CD4-positive, alpha-beta T cell treated with Interleukin-15 for 1 hour (primary cell): Measurements from ENCODE around the gene SLC24A1.
A peak's percentile ranks its signal among the peaks of the same experiment; 100 is the strongest.

Source experiments
- DNase-seq: peaks from one replicate; pipeline ENCODE4 v3.0.0-alpha.2; 2020

SLC24A1 gene

DNA sequence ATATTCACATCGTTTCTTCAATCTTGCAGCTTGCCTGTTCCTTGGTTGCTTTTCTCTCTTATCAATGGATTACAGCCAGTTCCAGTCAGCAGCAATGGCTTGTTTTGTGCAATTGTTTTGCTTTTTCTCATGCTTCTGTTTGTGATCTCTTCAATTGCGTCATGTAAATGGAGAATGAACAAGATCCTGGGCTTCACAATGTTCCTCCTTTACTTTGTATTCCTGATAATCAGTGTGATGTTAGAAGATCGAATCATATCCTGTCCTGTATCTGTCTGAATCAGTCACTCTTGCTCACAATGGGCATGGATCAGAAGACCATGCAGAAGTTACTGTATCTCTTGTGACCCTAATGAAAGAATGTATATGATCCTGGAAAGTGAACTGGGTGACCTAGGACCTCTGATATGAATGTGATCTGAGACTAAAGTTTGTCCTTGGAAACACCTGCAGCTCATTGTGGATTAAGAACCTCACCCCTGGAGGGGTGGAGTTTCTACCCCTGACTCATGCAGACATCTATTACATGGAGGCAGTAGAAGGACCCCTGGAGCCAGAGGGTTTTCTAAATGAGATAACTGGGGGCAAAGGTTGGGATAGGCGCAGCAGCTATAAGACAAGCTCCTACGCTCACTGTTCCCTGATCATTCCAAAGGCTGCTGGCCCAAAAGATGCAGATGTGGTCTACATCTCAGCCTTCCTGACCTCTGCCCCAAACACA, 32.2 kb downstream of the SLC24A1 start:
- DNase-seq = no peak

DNA sequence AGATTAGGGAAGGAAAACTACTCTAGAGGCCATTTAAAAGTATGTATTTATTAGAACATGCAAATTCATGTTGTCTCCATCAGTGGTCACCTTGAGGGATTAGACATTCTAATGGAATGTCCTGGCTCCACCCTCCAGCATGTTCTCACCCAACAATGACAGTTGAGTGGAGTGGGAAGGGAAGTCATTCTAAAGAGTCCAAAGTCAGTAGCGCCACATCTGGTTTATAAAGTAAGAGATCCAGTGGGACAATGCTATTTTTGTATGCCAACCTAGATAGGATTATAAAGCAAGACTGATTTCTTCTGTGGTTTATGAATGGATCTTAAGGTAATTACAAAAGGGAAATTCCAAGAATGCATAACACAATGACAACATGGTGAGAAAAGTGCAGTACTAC, 33.3 kb downstream of the SLC24A1 start:
- DNase-seq = no peak

DNA sequence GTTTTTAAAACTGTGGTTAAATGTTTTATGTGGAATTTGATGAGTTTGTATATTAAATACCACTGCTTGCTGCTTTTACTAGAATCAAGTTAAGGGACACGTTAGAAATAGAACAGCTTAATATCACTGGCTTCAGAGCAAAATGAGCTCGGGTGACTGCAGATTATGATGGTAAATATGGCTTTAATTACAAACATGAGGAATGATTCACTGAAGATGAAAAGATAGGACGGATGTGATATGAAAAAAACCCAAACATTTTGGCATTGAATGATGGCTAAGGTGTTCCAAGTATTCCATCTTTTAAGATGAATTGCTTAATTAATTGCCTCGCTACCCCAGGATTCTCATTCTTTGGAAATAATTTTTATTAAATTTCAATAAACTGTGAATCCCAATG, 33.7 kb downstream of the SLC24A1 start:
- DNase-seq = no peak

DNA sequence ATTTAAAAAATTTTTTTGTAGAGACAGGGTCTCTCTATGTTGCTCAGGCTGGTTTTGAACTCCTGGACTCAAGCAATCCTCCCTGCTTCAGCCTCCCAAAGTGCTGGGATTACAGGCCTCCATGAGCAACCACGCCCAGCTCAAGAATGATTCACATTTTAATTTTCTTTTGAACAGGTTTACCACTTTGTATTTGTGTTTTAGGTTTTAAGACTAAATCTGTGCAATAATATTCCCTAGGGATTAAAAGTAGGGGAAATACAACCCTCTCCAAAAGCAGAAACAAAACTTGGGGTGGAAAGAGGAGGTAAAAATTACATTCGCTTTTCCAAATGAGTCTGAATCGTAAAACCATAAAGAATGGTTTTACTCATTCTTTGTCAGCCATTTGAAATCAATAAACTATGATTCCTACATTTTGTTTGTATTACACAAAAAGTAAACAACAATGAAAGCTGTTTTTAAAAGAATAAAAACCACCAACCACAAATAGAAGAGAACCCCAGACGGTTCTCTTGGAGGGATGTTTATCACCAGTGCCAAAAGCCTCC, 37.8 kb downstream of the SLC24A1 start:
- DNase-seq = no peak

DNA sequence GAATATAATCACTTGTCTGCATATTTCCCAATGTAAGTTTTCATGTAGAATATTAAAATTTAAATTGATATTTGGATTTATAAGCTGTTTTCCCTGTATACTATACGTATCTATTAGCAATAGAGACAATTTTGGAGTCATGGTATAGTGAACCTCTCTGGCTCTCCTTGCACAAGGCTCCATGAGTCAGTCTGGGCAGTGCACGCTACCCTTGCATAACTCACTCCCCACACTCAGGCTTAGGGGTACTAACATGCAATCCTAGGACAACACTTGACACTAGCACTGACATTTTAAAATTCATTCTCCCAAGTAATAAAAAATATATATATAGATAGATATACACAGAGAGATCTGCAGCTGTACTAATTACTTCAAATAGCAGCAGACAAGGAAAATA, 39.2 kb downstream of the SLC24A1 start:
- DNase-seq = no peak

DNA sequence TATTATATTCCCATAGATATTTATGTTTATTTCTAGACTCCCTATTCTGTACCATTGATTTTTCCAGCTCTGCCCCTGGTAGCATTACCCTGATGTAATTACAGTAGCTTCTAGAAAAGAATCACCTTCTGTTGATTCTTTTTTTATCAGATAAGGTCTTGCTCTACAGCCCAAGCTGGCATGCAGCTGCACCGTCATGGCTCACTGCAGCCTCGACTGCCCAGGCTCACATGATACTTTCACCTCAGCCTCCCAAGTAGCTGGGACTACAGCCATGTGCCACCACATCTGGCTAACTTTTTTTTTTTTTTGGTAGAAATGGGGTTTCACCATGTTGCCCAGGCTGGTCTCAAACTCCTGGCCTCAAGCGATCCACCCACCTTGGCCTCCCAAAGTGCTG, 41.8 kb downstream of the SLC24A1 start:
- DNase-seq = peak; percentile 27

DNA sequence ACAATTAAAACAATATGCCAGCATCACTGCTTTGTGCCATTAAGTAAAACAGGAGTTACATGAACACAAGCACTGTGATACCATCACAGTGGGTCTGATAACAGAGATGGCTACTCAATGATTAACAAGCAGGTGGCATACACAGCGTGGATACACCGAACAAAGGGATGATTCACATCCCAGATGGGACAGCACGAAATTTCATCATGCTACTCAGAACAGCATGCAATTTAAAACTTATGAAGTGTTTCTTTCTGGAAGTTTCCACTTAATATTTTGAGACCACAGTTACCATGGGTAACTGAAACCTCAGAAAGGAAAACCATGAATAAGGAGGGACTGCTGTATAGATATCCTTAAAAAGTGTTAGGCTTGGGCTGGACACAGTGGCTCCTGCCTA, 44.5 kb downstream of the SLC24A1 start:
- DNase-seq = no peak

DNA sequence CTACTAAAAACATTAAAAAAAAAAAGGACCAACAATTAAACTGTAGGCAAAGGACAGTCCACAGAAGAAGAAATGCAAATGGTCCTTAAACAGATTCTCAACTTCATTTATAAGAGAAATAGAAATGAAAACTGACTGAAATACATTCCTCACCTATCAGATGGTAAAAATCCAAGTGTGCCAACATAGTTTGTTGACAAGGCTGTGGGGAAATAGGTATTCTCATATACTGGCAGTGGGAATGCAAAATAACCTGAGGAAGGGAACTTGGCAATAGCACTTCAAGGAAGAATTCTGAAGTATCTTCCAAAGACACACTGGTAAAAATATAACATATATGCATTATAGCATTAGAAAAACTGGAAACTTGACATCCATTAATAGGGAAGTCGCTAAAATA, 53.8 kb downstream of the SLC24A1 start:
- no peak for DNase-seq

DNA sequence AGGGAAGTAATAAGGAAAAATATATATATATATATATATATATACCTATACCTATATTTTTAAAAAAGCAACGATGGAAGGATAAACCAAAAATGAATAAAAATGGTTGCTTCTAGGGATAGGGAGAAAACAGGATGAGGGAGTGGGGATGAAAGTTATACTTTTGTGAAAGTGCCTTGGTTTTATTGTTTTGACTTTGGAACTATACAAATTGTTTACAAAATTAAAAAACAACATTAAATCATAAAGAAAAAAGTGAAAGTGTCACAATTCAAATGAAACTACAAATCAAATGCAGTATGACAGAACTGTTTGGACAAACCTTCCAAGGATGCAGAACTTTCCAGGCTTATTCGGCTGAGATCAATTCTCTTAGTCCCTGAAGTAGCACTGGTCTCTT, 54.4 kb downstream of the SLC24A1 start:
- DNase-seq = no peak

DNA sequence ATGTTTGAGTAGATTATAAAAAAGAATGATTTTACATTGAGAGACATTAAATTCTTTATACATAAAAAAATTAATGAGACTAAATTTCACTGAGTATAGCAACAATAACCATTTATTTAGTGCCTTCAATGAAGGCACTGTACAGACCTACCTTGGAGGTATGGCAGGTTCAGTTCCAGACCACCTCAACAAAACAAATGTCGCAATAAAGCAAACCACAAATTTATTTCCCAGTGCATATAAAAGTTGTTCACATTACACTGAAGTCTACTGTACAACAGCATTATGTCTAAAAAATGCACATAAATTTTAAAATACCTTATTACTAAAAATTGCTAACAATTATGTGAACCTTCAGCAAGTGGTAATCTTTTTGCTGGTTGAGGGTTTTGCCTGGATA, 58.8 kb downstream of the SLC24A1 start:
- no peak for DNase-seq

DNA sequence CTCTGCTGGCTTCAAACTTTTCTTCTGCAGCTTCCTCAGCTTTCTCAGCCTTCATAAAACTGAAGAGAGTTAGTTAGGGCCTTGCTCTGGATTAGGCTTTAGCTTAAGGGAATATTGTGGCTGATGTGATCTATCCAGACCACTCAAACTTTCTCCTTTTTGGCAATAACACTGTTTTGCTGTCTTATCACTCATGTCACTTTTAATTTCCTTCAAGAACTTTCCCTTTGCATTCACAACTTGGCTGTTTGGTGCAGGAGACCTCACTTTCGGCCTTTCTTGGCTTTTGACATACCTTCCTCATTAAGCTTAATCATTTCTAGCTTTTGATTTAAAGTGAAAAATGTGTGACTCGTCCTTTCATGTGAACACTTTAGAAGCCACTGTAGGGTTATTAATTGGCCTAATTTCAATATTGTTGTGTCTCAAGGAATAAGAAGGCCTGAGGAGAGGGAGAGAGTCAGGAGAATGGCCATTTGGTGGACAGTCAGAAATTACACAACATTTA, 60.7 kb downstream of the SLC24A1 start:
- no peak for DNase-seq

DNA sequence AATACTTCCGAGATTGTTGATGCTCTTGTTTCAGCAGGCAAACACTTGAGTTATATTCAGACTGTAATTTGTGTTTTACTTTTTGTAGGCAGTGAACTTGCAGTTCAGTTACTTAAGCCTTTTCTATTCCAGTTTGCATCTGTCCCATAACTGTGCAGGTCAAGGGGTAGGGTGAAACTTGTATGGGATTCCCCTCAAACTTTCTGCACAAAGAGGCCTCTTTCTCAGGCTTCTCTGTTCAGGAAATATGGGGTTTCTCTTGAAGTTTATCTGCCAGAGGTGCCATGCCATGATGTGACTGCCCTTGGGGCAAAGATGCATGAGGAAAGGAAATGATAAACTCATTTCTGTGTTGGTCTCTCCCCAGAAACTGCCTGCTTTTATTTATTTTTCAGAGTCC, 66.7 kb downstream of the SLC24A1 start:
- DNase-seq = no peak

DNA sequence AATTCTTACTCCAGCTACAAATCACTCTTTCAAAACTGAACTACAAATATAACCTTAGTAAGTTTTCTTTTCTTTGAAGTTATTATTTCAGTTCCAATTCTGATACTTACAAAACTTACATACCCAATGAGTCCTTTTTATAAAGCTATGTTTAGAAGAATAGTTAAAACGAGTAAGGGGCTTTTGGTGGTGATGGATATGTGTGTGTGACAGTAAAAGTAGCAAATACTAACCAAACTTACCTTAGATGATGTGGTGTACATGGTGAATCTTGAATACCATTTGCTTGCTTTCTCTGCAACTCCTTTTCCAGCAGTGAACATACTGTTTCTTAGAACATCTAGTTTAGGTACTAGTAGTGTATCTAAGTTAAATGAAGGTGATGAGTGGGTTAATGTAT, 68.4 kb downstream of the SLC24A1 start:
- no peak for DNase-seq

DNA sequence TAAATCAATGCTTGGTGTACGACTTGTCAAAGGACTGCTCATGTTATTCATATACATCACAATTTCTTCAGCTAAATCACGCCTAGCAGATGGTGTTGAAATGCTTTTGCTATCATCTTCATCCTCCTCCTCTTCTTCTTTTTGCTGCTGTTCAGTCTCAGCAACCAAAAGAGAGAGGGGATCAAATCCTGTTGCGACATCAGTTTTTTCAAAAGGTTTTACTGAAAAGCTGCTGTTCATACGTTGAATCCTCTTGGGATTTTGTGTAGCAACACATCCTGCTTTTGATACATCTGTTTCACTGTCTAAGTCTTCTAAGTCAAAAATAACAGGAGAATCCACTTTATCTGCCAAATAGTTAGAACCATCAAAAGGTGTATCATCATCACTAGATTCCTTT, 69.0 kb downstream of the SLC24A1 start:
- no peak for DNase-seq

DNA sequence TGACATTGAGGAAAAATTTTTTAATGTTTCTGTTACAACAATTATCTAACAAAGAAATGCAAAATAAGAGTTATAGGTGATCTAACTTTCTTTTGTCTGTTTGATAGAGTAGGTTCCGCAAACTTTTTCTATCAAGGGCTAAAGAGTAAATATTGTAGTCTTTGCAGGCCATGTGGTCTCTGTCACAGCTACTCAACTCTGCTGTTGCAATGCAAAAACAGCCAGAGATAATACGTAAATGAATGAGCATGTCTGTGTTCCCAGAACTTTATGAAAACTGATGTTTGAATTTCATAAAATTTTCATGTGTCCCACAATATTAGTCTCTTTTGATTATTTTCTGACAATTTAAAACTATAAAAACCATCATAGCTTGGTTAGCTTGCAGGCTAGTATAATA, 73.3 kb downstream of the SLC24A1 start:
- DNase-seq = no peak
